Measurements from ENCODE around the gene SEZ6. TPM values are rescaled to one million over a fixed set of nuclear protein-coding genes. Genes with fewer than 3 reads are reported as not detected.

The SEZ6 gene
- total and polyA plus RNA-seq, 10 of the 15 experiments (the other 5 are each of a cell fraction or from before 2014, with no cell fraction given): 0.05 to 0.87 (median 0.17) TPM; not detected in 4

- TF ChIP-seq ZBTB11 (CRISPR knock-in tag; IDR thresholded peaks at IDR 0.05) (no peak), ATF2 (IDR thresholded peaks at IDR 0.05; ENCODE audit: low read length) (no peak)
These were observed 33.4 kb downstream of the SEZ6 start (continued) for GRCh38 chr17:28972437-28972836.

GRCh38 chr17:28970879-28971278 lies 35.0 kb downstream of the SEZ6 start:
- H3K4me1 ChIP-seq (ENCODE audit: control insufficient read depth, insufficient read depth, low read length): peaks cover 3% of the 10 kb centered on the region; the same call in 1 of the 2 replicates
- ATAC-seq (no peak), DNase-seq (ENCODE audit: low read depth, low spot score) (no peak), FAIRE-seq (no peak)
- no peak overlapping the region for H3K27ac ChIP-seq (ENCODE audit: control insufficient read depth, insufficient read depth)
- H3K9me3 ChIP-seq (replicated peaks; ENCODE audit: control insufficient read depth, insufficient read depth, low read length): no peaks in the 10 kb centered on the region
- no peak for TF ChIP-seq RUNX3 (IDR thresholded peaks at IDR 0.05; ENCODE audit: low read length)
- TF ChIP-seq EED (IDR thresholded peaks at IDR 0.05; ENCODE audit: low read depth): no peak
- no peak for TF ChIP-seq NFYB (IDR thresholded peaks at IDR 0.05; ENCODE audit: insufficient read depth, low read depth, low read length)
- TF ChIP-seq MYC (IDR thresholded peaks at IDR 0.05; ENCODE audit: insufficient read depth, insufficient read length, insufficient replicate concordance, low read length, severe bottlenecking): no peak
- TF ChIP-seq ZNF207 (IDR thresholded peaks at IDR 0.05; ENCODE audit: borderline replicate concordance): no peak
- TF ChIP-seq ZBTB33 (IDR thresholded peaks at IDR 0.05): no peak
- TF ChIP-seq IKZF2 (IDR thresholded peaks at IDR 0.05): no peak
- TF ChIP-seq CREB1 (IDR thresholded peaks at IDR 0.05; ENCODE audit: low read depth): no peak
- TF ChIP-seq KLF5 (IDR thresholded peaks at IDR 0.05; ENCODE audit: partially characterized antibody): no peak
- TF ChIP-seq RELA (IDR thresholded peaks at IDR 0.05; ENCODE audit: borderline replicate concordance, partially characterized antibody): no peak
- no peak for TF ChIP-seq NR2F1 (conservative IDR thresholded peaks at IDR 0.05)
- ChIA-PET CTCF (interaction anchor here (4.1 kb wide), 1 partner anchor 147 kb away, joined by 36 read pairs; no protein-coding TSS in a partner anchor), RAD21 (ENCODE audit: unreplicated experiment) (no interaction called here), POLR2A (interaction anchor here (0.7 kb wide), 1 partner anchor 120 kb away, joined by 3 read pairs; no protein-coding TSS in a partner anchor), SMC1A (ENCODE audit: uncharacterized antibody, unreplicated experiment) (interaction anchor here (0.8 to 1.3 kb wide), 2 partner anchors 78 to 146 kb away, joined by 3 read pairs; no protein-coding TSS in a partner anchor)
- BruUV-seq (replicated peaks): no TSS peak
- in situ Hi-C loops (cut with MboI): no loop called here
- H3K27me3 ChIP-seq (replicated peaks in 1 of 2; ENCODE audit: control insufficient read depth in 2 of 2, insufficient read depth in 2 of 2, low read length in 1 of 2): no peaks in the 10 kb centered on the region
- H2AFZ ChIP-seq (ENCODE audit: control insufficient read depth, low read depth, low read length): no peak overlapping the region
- no peak overlapping the region for H3K4me2 ChIP-seq (ENCODE audit: control insufficient read depth, insufficient read depth)
- no peak overlapping the region for H3K4me3 ChIP-seq
- no peaks in the 10 kb centered on the region for H3K79me2 ChIP-seq (ENCODE audit: control insufficient read depth, insufficient read depth, low read length)
- 58% methylated on average over 6 of the region's 6 CpGs for WGBS (ENCODE audit: insufficient coverage, insufficient replicate concordance, low lambda C conversion rate, missing lambda C conversion rate)
- no peaks in the 10 kb centered on the region for H4K20me1 ChIP-seq (ENCODE audit: control insufficient read depth, insufficient read depth)
- intact Hi-C loops (cut with micrococcal nuclease; ENCODE audit: unreplicated experiment): loop anchor here (5.0 to 10.0 kb wide), 2 partner anchors 46 to 84 kb away; no protein-coding TSS in a partner anchor
- H3K36me3 ChIP-seq (ENCODE audit: control insufficient read depth in 2 of 2, insufficient read depth in 2 of 2, low read length in 1 of 2): no peaks in the 10 kb centered on the region
- no peak overlapping the region for H3K9ac ChIP-seq (ENCODE audit: control insufficient read depth, insufficient read depth, low read length)

Data from GM12878 (cell line).